Stimulated activated CD8-positive, alpha-beta memory T cell treated with anti-CD3 and anti-CD28 coated beads, Interleukin-4, amount 100 ng/mL, for 1 hour (primary cell): ENCODE measurements around the gene IPO13.

ENCODE experiments used
- DNase-seq, 2 donors: peaks; one replicate each; pipeline ENCODE4 v3.0.0-alpha.2; 2020; ENCODE audit warnings: low read depth in 2 of 2, low spot score in 1 of 2

Gene IPO13

GRCh38 chr1:43947874-43948437 is 1.2 kb downstream of the IPO13 start:
- no peak for DNase-seq

GRCh38 chr1:43949678-43950077 is 2.9 kb downstream of the IPO13 start:
- no peak for DNase-seq

GRCh38 chr1:43951021-43951985 is 4.6 kb downstream of the IPO13 start:
- no peak for DNase-seq

GRCh38 chr1:43952731-43953346 is 6.1 kb downstream of the IPO13 start:
- no peak for DNase-seq

- DNase-seq = no peak
Observed at GRCh38 chr1:43953361-43953760, 6.6 kb downstream of the IPO13 start.

GRCh38 chr1:43954036-43954435 is 7.3 kb downstream of the IPO13 start:
- no peak for DNase-seq

GRCh38 chr1:43956234-43956633 is 9.5 kb downstream of the IPO13 start:
- DNase-seq = no peak

- no peak for DNase-seq
Observed at GRCh38 chr1:43957407-43958040, 10.8 kb downstream of the IPO13 start.

- no peak for DNase-seq
Observed at GRCh38 chr1:43958351-43959255, 11.9 kb downstream of the IPO13 start.

- no peak for DNase-seq
Observed at GRCh38 chr1:43960798-43961197, 14.0 kb downstream of the IPO13 start.

- DNase-seq = no peak
Observed at GRCh38 chr1:43961692-43962091, 14.9 kb downstream of the IPO13 start.

GRCh38 chr1:43962324-43962723 is 15.6 kb downstream of the IPO13 start:
- no peak for DNase-seq

- DNase-seq = no peak
Observed at GRCh38 chr1:43963006-43963405, 16.3 kb downstream of the IPO13 start.

GRCh38 chr1:43963890-43964289 is 17.1 kb downstream of the IPO13 start:
- DNase-seq = no peak

- DNase-seq = no peak
Observed at GRCh38 chr1:43965316-43965715, 18.6 kb downstream of the IPO13 start.

GRCh38 chr1:43968348-43968948 is 21.7 kb downstream of the IPO13 start:
- no peak for DNase-seq

- no peak for DNase-seq
Observed at GRCh38 chr1:43969416-43969745, 22.6 kb downstream of the IPO13 start.

- peak; percentile 81 to 90 for DNase-seq
Observed at GRCh38 chr1:43969746-43970466, 23.2 kb downstream of the IPO13 start, which contains the start of gene DPH2. TSS of gene DPH2 (plus strand) at chr1:43970010. CDS start at chr1:43970176, 166 bp downstream.

- DNase-seq = no peak
Observed at GRCh38 chr1:43970502-43970901, 23.8 kb downstream of the IPO13 start.

- no peak for DNase-seq
Observed at GRCh38 chr1:43970911-43971310, 24.2 kb downstream of the IPO13 start.
